K562 (cell line): ENCODE results near the gene RNF186. TPM values are rescaled to one million over a fixed set of nuclear protein-coding genes. Genes with fewer than 3 reads are reported as not detected.

Experiments used
- CAMTA2 ChIP-seq: fragments of 250-450 bp; sonication (Bioruptor Pico); conservative IDR thresholded peaks from 2 replicates; pipeline ENCODE4 v1.5.1; 2022
- CBFA2T3 ChIP-seq: fragments of 450-650 bp; IDR thresholded peaks from 2 replicates; pipeline ENCODE4 v1.6.1; 2017
- CREM ChIP-seq: IDR thresholded peaks from 2 replicates; pipeline ENCODE4 v1.6.1; 2014; ENCODE audit warnings: antibody characterized with exemption, low read depth
- DMBX1 ChIP-seq: fragments of 250-450 bp; sonication (Bioruptor Pico); IDR thresholded peaks from 2 replicates; pipeline ENCODE4 v1.8.0; 2022; ENCODE audit warnings: inconsistent platforms, mild to moderate bottlenecking, moderate library complexity, borderline replicate concordance
- EGR1 ChIP-seq: fragments of 450-650 bp; conservative IDR thresholded peaks from 2 replicates; pipeline ENCODE4 v1.6.1; 2017; ENCODE audit warnings: mild to moderate bottlenecking
- EP300 ChIP-seq: IDR thresholded peaks from 2 replicates; pipeline ENCODE4 v1.6.1; 2012; ENCODE audit warnings: low read length, improper control_type of control experiment
- FOS ChIP-seq: IDR thresholded peaks from 3 replicates; pipeline ENCODE4 v1.6.1; 2011; ENCODE audit not compliant: insufficient read length; ENCODE audit errors: extremely low read depth
- FOSL1 ChIP-seq: fragments of 200-800 bp; sonication (Bioruptor generic); conservative IDR thresholded peaks from 2 replicates; pipeline ENCODE4 v1.6.1; 2016; ENCODE audit warnings: missing genetic modification characterization, missing compliant biosample characterization
- FOXJ2 ChIP-seq: fragments of 200-800 bp; sonication (Bioruptor generic); IDR thresholded peaks from 2 replicates; pipeline ENCODE4 v1.6.1; 2016; ENCODE audit warnings: missing genetic modification characterization, missing compliant biosample characterization
- HDAC2 ChIP-seq: fragments of 450-650 bp; IDR thresholded peaks from 2 replicates; pipeline ENCODE4 v1.6.1; 2016; ENCODE audit warnings: mild to moderate bottlenecking
- JUN ChIP-seq, 2 experiments: sonication (generic) in 1 of 2; formaldehyde crosslinking in 1 of 2; IDR thresholded peaks; 2 replicates each; pipeline versions ENCODE4 v1.6.1 to v1.8.0; 2012 to 2022; ENCODE audit warnings: borderline replicate concordance in 2 of 2, mild to moderate bottlenecking in 2 of 2, improper control_type of control experiment in 1 of 2, low read depth in 1 of 2, low read length in 1 of 2, missing genetic modification reagents in 1 of 2
- JUND ChIP-seq, 2 experiments: IDR thresholded peaks; 2 replicates in 1 of 2; 3 replicates in 1 of 2; pipeline ENCODE4 v1.6.1; 2011; ENCODE audit warnings: borderline replicate concordance in 2 of 2, low read depth in 2 of 2, low read length in 2 of 2, improper control_type of control experiment in 1 of 2, missing biosample characterization in 1 of 2, missing genetic modification characterization in 1 of 2, missing genetic modification reagents in 1 of 2
- KLF16 ChIP-seq: IDR thresholded peaks from 2 replicates; pipeline ENCODE4 v1.6.1; 2016; ENCODE audit warnings: antibody characterized with exemption
- LEF1 ChIP-seq: fragments of 450-650 bp; IDR thresholded peaks from 2 replicates; pipeline ENCODE4 v1.6.1; 2016; ENCODE audit warnings: mild to moderate bottlenecking
- NFIC ChIP-seq: fragments of 450-650 bp; IDR thresholded peaks from 2 replicates; pipeline ENCODE4 v1.6.1; 2017; ENCODE audit warnings: mild to moderate bottlenecking, inconsistent platforms
- POLR2AphosphoS5 ChIP-seq: IDR thresholded peaks from 2 replicates; pipeline ENCODE4 v1.6.1; 2011; ENCODE audit warnings: mild to moderate bottlenecking, low read depth, low read length, moderate library complexity; ENCODE audit not compliant: control insufficient read depth, insufficient read depth
- RBM25 ChIP-seq: fragments of 200-400 bp; formaldehyde crosslinking; IDR thresholded peaks from 2 replicates; pipeline ENCODE4 v1.6.1; 2018; ENCODE audit warnings: low read length, low read depth, moderate library complexity; ENCODE audit not compliant: severe bottlenecking
- RCOR1 ChIP-seq, 2 experiments: IDR thresholded peaks; 2 replicates each; pipeline ENCODE4 v1.6.1; 2012; ENCODE audit warnings: low read depth in 2 of 2, low read length in 2 of 2, borderline replicate concordance in 1 of 2, improper control_type of control experiment in 1 of 2
- SMAD4 ChIP-seq: fragments of 250-450 bp; sonication (Bioruptor Pico); conservative IDR thresholded peaks from 2 replicates; pipeline ENCODE4 v1.8.0; 2021; ENCODE audit warnings: inconsistent platforms, mild to moderate bottlenecking, moderate library complexity
- SMARCC2 ChIP-seq: fragments of 450-650 bp; IDR thresholded peaks from 2 replicates; pipeline ENCODE4 v1.6.1; 2017; ENCODE audit warnings: antibody characterized with exemption, moderate library complexity, mild to moderate bottlenecking, low read depth
- STAT5A ChIP-seq: IDR thresholded peaks from 2 replicates; pipeline ENCODE4 v1.6.1; 2012; ENCODE audit warnings: low read length, inconsistent platforms, borderline replicate concordance
- THAP7 ChIP-seq: fragments of 250-450 bp; sonication (Bioruptor Pico); IDR thresholded peaks from 2 replicates; pipeline ENCODE4 v1.5.0; 2021
- TRIM24 ChIP-seq, 2 experiments: fragments of 450-650 bp; IDR thresholded peaks; 2 replicates each; pipeline ENCODE4 v1.6.1; 2016
- ZMIZ1 ChIP-seq, 2 experiments: fragments of 150-350 bp in 1 of 2; IDR thresholded peaks; 2 replicates each; pipeline ENCODE4 v1.6.1; 2012 to 2016; ENCODE audit warnings: low read depth in 2 of 2, low read length in 2 of 2, mild to moderate bottlenecking in 1 of 2, moderate library complexity in 1 of 2
- ZNF354B ChIP-seq: fragments of 250-450 bp; sonication (Bioruptor Pico); IDR thresholded peaks from 2 replicates; pipeline ENCODE4 v1.4.0; 2020
- ZNF589 ChIP-seq: fragments of 200-800 bp; sonication (Bioruptor generic); IDR thresholded peaks from 2 replicates; pipeline ENCODE4 v1.6.1; 2016; ENCODE audit warnings: low read depth, missing genetic modification characterization, missing compliant biosample characterization
- ZNF75A ChIP-seq: fragments of 450-650 bp; formaldehyde crosslinking; IDR thresholded peaks from 2 replicates; pipeline ENCODE4 v1.4.0; 2020; ENCODE audit warnings: mild to moderate bottlenecking
- polyA plus RNA-seq, 8 experiments: library from polyadenylated mRNA; depleted of rRNA in 4 of 8; stranded (reverse) in 5 of 8; unstranded in 3 of 8; fragments of >200 nt; fragmentation: Nextera tagmentation in 2 of 8; fragmentation: Illumina TruSeq in 1 of 8; extraction: Ambion mirVana in 2 of 8; extraction: Trizol in 1 of 8; gene quantifications; 2 replicates each; pipeline versions ENCODE4 v1.2.1 to v1.2.3, GENCODE V29; 2011 to 2014; ENCODE audit warnings: inconsistent platforms in 1 of 8, missing spikeins in 1 of 8
- total RNA-seq, 7 experiments: library from RNA; depleted of rRNA in 6 of 7; stranded (reverse); fragments of >200 nt in 6 of 7; fragmentation: Illumina TruSeq in 2 of 7; extraction: Trizol in 2 of 7; gene quantifications; 2 replicates each; pipeline versions ENCODE4 v1.2.1 to v1.2.3, GENCODE V29; 2011 to 2021; ENCODE audit warnings: low replicate concordance in 1 of 7

The RNF186 gene
- total and polyA plus RNA-seq, 9 of the 15 experiments (the other 6 are each of a cell fraction or from before 2014, with no cell fraction given), result not detected

- peak; percentile 63; the same call in 1 of the 2 replicates for TF ChIP-seq ZNF589
- TF ChIP-seq FOS, result peak; percentile 9
- no peak for TF ChIP-seq ZNF354B (CRISPR knock-in tag)
- no peak for TF ChIP-seq RBM25
- peak; percentile 88 for TF ChIP-seq EGR1
- TF ChIP-seq POLR2AphosphoS5, result peak; percentile 76; the same call in 1 of the 2 replicates
- TF ChIP-seq ZNF75A (CRISPR knock-in tag), result no peak
- TF ChIP-seq CREM, result 0 out of 2 replicates have a peak, but pooled peaks have one; percentile 6
- peak; percentile 92 for TF ChIP-seq JUND (IDR thresholded peaks at IDR 0.05; ENCODE audit: borderline replicate concordance, low read depth, low read length)
- TF ChIP-seq JUND (tag; IDR thresholded peaks at IDR 0.05; ENCODE audit: borderline replicate concordance, low read depth, low read length), result peak; percentile 81; the same call in 2 of the 3 replicates
- peak; percentile 59; the same call in 1 of the 2 replicates for TF ChIP-seq SMARCC2
- 0 out of 4 replicates have a peak, but pooled peaks of 1 of the 2 experiments have one; percentile 12 for TF ChIP-seq ZMIZ1 (IDR thresholded peaks at IDR 0.05; ENCODE audit: low read depth in 2 of 2, low read length in 2 of 2)
- peak; percentile 56; the same call in 1 of the 2 replicates for TF ChIP-seq KLF16
- TF ChIP-seq TRIM24 (IDR thresholded peaks at IDR 0.05), result peak; percentile 64 to 75; a peak in 3 of 4 replicates
- TF ChIP-seq FOXJ2 (tag), result peak; percentile 74
- peak in 1 of 2 experiments; percentile 60; a peak in 1 of 4 replicates for TF ChIP-seq RCOR1 (IDR thresholded peaks at IDR 0.05; ENCODE audit: borderline replicate concordance in 1 of 2, low read depth in 2 of 2, low read length in 2 of 2)
- TF ChIP-seq LEF1, result no peak
- TF ChIP-seq FOSL1 (tag), result peak; percentile 98
- peak; percentile 91 for TF ChIP-seq CBFA2T3
- TF ChIP-seq THAP7 (CRISPR knock-in tag), result no peak
- TF ChIP-seq EP300, result peak; percentile 61; the same call in 1 of the 2 replicates
- peak; percentile 34; the same call in 1 of the 2 replicates for TF ChIP-seq HDAC2
- TF ChIP-seq DMBX1, result 0 out of 2 replicates have a peak, but pooled peaks have one; percentile 33
- peak; percentile 74 for TF ChIP-seq JUN (IDR thresholded peaks at IDR 0.05; ENCODE audit: borderline replicate concordance, low read depth, low read length)
- TF ChIP-seq JUN (CRISPR knock-in tag; IDR thresholded peaks at IDR 0.05; ENCODE audit: borderline replicate concordance), result no peak
- TF ChIP-seq SMAD4 (CRISPR knock-in tag), result peak; percentile 46; the same call in 1 of the 2 replicates
- TF ChIP-seq STAT5A, result peak; percentile 52
- peak; percentile 56; the same call in 1 of the 2 replicates for TF ChIP-seq NFIC
- no peak for TF ChIP-seq CAMTA2 (CRISPR knock-in tag)
Measured at GRCh38 chr1:19861034-19861433, 46.0 kb upstream of the RNF186 start (continued).
